ENCODE measurements around the gene PCDHA7. TPM values are rescaled to one million over a fixed set of nuclear protein-coding genes. Genes with fewer than 3 reads are reported as not detected.
A peak's percentile ranks its signal among the peaks of the same experiment; 100 is the strongest.
"Not testable (repeated sequence)": the region's sequence is repeated elsewhere in the genome, so short reads cannot be mapped to it uniquely, and the experiment has no call there.

PCDHA7 gene
- total RNA-seq, 1 donor from 2014 or later = 0.15 TPM

DNA sequence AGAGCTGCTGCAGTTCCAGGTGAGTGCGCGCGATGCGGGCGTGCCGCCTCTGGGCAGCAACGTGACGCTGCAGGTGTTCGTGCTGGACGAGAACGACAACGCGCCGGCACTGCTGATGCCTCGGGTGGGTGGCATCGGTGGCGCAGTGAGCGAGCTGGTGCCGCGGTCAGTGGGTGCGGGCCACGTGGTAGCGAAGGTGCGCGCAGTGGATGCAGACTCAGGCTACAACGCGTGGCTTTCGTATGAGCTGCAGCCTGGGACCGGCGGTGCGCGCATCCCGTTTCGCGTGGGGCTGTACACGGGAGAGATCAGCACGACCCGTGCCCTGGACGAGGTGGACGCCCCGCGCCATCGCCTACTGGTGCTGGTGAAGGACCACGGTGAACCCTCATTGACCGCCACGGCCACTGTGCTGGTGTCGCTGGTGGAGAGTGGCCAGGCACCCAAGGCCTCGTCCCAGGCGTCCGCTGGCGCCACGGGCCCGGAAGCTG lies 31.2 kb upstream of the PCDHA7 start:
- Histone ChIP-seq H3K9me3 (peaks cover 24% of the 10 kb centered on the region), H3K27ac (no peak overlapping the region), H3K4me3 (no peak overlapping the region), H3K27me3 (ENCODE audit: low read depth) (peaks cover 16% of the 10 kb centered on the region), H3K4me1 (no peaks in the 10 kb centered on the region), H3K36me3 (no peaks in the 10 kb centered on the region)
- intact Hi-C loops (cut with DNase I) = no loop called here
- DNase-seq (no peak), ATAC-seq (no peak)
- TF ChIP-seq, protein P1, sequence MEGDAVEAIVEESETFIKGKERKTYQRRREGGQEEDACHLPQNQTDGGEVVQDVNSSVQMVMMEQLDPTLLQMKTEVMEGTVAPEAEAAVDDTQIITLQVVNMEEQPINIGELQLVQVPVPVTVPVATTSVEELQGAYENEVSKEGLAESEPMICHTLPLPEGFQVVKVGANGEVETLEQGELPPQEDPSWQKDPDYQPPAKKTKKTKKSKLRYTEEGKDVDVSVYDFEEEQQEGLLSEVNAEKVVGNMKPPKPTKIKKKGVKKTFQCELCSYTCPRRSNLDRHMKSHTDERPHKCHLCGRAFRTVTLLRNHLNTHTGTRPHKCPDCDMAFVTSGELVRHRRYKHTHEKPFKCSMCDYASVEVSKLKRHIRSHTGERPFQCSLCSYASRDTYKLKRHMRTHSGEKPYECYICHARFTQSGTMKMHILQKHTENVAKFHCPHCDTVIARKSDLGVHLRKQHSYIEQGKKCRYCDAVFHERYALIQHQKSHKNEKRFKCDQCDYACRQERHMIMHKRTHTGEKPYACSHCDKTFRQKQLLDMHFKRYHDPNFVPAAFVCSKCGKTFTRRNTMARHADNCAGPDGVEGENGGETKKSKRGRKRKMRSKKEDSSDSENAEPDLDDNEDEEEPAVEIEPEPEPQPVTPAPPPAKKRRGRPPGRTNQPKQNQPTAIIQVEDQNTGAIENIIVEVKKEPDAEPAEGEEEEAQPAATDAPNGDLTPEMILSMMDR (IDR thresholded peaks at IDR 0.05) = no peak

DNA sequence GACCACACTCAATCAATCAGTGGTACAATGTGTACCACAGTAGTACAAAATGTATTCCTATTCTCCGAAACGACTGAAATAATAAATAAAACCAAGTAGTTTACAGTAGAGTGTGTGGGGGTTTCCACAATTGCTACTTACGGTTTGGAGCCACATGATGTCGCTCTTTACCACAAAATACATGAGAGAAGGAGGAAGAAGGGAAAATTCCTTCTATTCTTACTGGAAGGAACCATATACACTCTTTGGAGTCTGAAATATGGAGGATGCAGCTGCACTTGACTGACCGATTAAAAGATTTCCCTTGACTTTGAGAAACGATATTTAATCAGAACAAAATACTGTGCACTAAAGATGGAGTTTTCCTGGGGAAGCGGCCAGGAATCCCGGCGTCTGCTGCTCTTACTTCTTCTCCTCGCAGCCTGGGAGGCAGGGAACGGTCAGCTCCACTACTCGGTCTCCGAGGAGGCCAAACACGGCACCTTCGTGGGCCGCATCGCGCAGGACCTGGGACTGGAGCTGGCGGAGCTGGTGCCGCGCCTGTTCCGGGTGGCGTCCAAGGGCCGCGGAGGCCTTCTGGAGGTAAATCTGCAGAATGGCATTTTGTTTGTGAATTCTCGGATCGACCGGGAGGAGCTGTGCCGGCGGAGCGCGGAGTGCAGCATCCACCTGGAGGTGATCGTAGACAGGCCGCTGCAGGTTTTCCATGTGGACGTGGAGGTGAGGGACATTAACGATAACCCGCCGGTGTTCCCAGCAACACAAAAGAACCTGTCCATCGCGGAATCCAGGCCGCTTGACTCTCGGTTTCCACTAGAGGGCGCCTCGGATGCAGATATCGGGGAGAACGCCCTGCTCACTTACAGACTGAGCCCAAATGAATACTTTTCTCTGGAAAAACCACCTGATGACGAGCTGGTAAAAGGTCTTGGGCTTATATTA lies 27.0 kb upstream of the PCDHA7 start, which contains the start of gene PCDHA4:
TSS of gene PCDHA4 (plus strand) at position 235 of the 942 bp plus-strand sequence.
- Histone ChIP-seq H3K27ac (no peak within 1 kb of the TSS), H3K36me3 (no peaks in the 10 kb centered on the region), H3K4me1 (no peaks in the 10 kb centered on the region), H3K4me3 (peak within 1 kb of the TSS; percentile 42), H3K9me3 (peaks cover 19% of the 10 kb centered on the region), H3K27me3 (ENCODE audit: low read depth) (peaks cover 16% of the 10 kb centered on the region)
- no peak for DNase-seq
- intact Hi-C loops (cut with DNase I) = no loop called here
- ATAC-seq = peak; percentile 51 to 83
- TF ChIP-seq, protein P1 (IDR thresholded peaks at IDR 0.05) = peak; percentile 40

DNA sequence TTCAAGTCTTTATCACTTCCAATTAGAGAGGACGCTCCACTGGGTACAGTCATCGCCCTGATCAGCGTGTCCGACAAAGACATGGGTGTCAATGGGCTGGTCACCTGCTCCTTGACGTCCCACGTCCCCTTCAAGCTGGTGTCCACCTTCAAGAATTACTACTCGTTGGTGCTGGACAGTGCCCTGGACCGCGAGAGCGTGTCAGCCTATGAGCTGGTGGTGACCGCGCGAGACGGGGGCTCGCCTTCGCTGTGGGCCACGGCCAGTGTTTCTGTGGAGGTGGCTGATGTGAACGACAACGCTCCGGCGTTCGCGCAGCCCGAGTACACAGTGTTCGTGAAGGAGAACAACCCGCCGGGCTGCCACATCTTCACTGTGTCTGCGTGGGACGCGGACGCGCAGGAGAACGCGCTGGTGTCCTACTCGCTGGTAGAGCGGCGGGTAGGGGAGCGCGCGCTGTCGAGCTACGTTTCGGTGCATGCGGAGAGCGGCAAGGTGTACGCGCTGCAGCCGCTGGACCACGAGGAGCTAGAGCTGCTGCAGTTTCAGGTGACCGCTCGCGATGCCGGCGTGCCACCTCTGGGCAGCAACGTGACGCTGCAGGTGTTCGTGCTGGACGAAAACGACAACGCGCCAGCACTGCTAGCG lies 25.7 kb upstream of the PCDHA7 start:
- DNase-seq; H3K9me3 ChIP-seq; H3K4me1 ChIP-seq; H3K27ac ChIP-seq; H3K27me3 ChIP-seq (ENCODE audit: low read depth); H3K4me3 ChIP-seq; intact Hi-C loops (cut with DNase I); ATAC-seq; H3K36me3 ChIP-seq: not testable (repeated sequence)

DNA sequence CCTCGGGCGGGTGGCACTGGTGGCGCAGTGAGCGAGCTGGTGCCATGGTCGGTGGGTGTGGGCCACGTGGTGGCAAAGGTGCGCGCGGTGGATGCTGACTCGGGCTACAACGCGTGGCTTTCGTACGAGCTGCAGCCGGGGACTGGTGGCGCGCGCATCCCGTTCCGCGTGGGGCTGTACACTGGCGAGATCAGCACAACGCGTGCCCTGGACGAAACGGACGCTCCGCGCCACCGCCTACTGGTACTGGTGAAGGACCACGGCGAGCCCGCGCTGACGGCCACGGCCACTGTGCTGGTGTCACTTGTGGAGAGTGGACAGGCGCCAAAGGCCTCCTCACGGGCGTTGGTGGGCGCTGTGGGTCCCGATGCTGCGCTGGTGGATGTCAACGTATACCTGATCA lies 25.2 kb upstream of the PCDHA7 start:
- H3K36me3 ChIP-seq = no peaks in the 10 kb centered on the region
- DNase-seq = peak; percentile 48

DNA sequence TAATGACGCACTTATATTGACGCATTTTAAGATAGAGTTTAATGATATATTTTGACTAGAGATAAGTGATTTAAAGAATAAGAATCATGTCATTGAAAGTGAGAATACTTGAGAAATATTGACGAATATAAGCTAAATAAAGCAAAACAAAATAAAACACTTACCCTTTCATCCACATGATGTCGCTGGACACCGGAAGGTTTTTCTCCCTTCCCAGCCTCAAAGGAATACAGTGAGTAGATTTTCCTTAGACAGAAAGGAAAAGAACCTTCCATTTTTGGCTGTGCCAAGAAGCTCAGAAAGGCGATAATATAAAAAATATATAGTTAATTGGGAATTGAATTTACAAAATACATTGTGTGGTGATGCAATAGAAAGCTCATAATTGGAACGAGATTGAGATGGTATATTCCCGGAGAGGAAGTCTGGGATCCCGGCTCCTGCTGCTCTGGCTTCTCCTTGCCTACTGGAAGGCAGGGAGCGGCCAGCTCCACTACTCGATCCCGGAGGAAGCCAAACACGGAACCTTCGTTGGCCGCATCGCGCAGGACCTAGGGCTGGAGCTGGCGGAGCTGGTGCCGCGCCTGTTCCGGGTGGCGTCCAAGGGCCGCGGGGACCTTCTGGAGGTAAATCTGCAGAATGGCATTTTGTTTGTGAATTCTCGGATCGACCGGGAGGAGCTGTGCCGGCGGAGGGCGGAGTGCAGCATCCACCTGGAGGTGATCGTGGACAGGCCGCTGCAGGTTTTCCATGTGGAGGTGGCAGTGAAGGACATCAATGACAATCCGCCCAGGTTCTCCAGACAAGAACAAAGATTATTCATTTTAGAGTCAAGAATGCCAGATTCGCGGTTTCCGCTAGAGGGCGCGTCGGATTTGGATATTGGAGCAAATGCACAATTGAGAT lies 12.4 kb upstream of the PCDHA7 start, which contains the start of gene PCDHA5:
TSS of gene PCDHA5 (plus strand) at position 239 of the 906 bp plus-strand sequence.
- H3K4me3 ChIP-seq = peak within 1 kb of the TSS; percentile 16
- ATAC-seq (no peak), DNase-seq (no peak)
- intact Hi-C loops (cut with DNase I) = no loop called here
- H3K4me1 ChIP-seq = no peaks in the 10 kb centered on the region
- H3K27ac ChIP-seq = no peak within 1 kb of the TSS
- H3K36me3 ChIP-seq = no peaks in the 10 kb centered on the region
- TF ChIP-seq, protein P1 (IDR thresholded peaks at IDR 0.05) = peak; percentile 44
- H3K9me3 ChIP-seq = no peaks in the 10 kb centered on the region
- peaks cover 13% of the 10 kb centered on the region for H3K27me3 ChIP-seq (ENCODE audit: low read depth)

More for the DNA sequence above, 25.2 kb upstream of the PCDHA7 start:
- no peak for ATAC-seq
- intact Hi-C loops (cut with DNase I) = no loop called here
- Histone ChIP-seq H3K4me1 (no peaks in the 10 kb centered on the region), H3K9me3 (peaks cover 10% of the 10 kb centered on the region), H3K27ac (no peak overlapping the region), H3K27me3 (ENCODE audit: low read depth) (peaks cover 8% of the 10 kb centered on the region), H3K4me3 (no peak overlapping the region)
- TF ChIP-seq, protein P1 (IDR thresholded peaks at IDR 0.05) = no peak

All from lower lobe of right lung (tissue), 2 donors.